CD1c-positive myeloid dendritic cell (primary cell): ENCODE results near the gene CLDN24.

Source experiments
- DNase-seq: peaks from one replicate; pipeline ENCODE4 v3.0.0-alpha.2; 2016; ENCODE audit errors: extremely low spot score

CLDN24 gene

DNA sequence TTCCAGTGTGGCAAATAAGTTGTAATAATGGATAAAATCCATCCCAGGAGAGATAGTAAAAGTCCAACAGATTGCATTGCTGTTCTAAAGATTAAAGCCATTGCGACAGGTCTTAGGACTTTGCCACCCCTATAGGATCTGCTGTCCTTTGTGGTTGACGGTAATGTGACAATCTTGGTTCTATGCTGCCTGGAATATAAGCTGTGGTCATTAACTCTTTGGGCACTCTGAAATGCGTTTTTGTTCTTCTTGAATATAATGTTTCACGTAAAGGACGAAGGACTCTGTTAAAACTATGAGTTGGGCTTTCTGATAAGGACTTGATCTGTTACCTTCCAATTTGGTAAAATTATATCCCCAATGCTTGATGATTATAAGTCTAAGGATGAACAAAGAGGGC lies at the start of gene CLDN24:
CLDN24 (minus strand) TSS at position 101 of the 400 bp plus-strand sequence; CDS start at position 101, 0 bp downstream.
- no peak for DNase-seq

DNA sequence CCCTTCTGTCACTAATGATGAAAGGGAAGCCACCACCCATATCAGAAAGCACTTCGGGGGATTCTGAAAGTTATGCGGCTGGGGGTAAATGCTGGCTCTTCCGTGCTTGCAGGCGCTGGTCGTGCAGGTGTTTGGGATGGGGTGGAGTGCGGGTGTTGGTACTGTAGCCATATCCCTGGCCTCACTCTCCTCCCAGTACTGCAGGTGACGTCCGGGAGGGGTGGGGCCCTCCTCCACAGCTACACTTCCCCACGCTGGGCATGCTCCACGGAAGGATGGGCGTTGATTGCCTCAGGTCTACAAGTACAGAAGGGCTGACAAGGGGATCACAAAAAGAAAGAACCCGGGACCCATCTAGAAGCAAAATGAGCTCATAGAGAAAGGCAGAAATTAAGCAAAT lies 48.6 kb upstream of the CLDN24 start:
- no peak for DNase-seq

DNA sequence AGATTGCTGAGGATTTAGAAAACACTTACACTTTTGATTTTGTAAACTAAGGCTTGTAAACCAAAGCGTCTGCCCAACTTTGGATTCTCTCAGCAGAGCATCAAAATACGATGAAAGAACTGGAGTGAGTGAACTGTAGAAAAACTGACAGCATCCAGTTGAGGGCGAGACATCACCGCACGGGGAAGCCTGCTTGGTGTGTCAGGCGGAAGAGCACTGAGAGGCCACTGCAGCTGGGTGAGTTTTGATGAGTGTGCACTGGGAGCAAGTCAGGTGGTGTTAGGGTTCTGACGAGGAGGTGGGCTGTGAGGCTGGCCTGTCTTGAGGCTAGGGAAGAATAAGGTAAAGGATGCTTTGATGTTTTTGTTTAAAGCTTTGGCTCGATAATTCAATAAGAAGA lies 46.8 kb upstream of the CLDN24 start:
- DNase-seq: no peak

DNA sequence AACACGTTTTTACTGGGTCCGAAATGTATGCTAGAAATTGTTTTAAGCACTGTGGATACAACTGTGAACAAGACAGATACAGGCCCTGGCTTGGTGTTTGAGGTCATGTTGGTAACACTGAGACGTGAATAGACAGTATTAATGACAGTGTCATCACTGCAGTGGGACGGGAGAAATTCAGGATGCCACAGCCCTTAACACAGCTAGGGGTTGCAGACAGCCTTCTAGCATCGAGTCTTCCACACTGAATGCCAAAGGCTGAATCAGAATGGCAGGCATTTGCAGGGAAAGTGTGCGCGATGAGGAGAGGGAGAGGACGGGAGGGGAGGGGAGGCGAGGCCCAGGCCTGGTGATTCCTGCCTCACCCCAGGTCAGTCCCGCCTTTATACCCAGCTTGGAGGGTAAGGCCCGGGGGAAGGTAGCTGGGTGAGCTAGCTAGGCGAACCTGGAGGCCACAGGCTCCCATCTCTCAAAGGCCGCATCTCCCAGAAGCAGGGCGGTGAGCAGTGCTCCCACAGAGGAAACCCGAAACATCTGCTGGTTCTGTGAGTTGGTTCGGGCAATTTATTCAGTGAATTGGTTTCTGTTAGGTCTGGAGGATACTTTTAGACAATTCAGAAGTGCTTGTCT lies 44.1 kb upstream of the CLDN24 start:
- DNase-seq: no peak

DNA sequence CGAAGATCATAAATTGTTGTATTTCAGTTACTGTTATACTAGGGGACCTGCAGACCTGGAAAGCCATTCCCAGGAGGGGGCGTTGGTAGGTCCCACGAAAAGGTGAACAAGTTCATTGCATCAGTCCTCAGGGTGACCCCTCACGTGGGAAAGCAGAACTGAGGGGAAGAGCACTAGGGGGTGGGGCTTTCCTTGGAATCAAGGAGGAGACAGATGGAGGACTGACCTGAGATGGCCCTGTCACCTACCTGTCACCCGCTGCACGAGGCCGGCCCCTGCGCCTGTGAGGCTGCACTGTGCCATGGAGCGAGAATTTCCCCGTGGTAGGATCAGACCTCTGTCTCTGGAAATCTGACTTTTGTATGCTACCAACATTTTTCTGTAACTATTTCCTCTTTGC lies 41.8 kb upstream of the CLDN24 start:
- DNase-seq: no peak

DNA sequence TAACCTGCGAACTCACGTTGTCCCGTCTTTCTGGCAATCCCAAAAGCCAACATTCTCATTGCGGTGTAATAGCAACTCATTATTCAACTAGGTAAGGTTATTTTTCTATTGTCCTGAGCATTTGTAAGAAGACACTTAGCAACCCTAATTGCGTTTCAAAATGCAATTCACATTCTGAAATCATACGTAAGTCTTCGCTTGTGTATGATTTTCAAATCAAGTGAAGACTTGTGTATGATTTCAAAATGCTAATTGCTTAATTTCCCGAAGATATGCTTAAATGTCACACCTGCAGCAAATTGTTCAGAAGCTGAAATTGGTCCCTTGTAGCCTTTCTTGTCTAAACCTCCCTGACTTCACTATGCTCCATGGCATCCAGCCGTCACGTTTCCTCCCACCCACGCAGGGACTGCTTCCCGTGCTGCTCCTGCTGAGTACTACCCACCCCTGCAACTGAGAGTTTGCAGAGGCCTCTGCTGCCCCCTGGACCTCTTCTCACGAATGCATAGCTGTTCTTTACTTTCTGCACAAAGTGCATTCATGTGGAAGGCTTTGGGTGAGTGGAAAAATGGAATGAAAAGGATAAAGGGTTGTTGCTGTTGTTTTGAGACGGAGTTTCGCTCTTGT lies 40.8 kb upstream of the CLDN24 start:
- peak; percentile 48 for DNase-seq

DNA sequence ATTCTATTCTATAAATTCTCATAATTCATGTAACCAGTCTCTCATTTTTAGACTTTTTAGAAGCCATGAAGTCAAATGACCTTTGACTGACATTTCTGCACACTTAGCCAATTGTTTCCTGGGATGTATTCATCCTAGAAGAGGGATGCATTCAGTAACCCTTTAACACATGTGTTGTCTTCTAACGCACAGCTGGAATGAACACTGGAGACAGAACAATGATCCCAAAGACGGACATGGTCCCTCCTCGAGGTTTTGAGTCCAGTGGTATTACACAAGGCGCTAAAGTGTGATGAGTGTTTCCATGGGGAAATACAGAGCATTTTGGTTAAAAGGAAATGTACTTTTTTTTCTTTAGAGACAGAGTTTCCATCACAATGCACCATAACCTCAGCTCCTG lies 39.8 kb upstream of the CLDN24 start:
- DNase-seq: no peak

DNA sequence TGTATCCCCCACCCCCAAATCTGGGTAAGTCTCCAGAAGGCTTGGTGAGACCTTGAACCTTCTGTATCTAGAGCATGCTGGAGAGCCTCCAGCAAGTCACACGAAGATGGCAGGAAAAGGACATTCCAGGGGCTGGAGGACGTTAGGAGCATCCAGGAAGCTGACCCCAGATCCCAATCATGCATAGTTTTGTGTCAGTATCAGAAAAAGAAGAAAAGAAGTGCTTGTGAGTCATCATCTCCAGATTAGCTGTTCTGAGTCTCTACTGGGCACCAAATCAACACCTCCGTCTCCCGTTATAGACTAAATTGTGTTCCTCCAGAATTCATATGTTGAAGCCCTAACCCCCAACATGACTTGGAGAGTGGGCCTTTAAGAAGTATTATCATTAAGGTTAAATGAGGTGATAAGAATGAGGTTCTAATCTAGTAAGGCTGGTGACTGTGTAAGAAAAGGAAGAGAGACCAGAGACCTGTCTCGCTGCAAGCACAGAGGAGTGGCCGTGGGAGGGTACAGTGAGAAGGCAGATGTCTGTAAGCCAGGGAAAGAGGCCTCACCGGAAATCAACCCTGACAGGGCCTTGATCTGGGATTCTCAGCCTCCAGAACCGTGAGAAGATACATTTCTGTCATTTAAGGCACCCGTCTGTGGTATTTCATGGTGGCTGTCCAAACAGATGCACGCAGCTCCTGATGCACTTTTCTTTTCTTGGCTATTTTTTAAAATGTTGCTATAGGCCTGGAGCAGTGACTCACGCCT lies 38.1 kb upstream of the CLDN24 start:
- DNase-seq: no peak

DNA sequence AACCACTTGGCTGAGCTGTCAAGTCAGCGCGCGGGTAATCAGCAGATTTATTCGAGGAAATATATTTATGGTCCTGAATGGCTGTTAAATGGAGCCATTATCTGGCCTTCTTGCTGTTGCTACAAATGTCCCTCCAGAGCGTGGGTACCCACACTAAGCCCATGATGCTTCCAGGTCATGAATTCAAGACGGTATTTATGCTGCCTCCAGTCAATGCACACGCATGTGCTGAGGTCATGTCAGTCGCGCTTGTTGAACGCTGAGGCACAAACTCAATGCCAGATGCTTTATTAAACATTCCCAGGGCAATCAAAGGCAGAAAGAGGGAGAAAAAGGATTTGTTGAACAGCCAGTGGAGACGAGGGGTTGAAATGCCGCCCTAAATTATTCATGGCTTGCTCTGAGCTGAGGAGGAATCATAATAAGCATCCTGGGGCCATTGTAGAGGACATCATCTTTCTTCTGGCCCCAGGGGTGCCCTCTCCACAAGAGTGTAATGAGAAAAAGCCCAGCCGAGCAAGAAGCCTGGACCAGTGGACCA lies 36.1 kb upstream of the CLDN24 start:
- DNase-seq: no peak

DNA sequence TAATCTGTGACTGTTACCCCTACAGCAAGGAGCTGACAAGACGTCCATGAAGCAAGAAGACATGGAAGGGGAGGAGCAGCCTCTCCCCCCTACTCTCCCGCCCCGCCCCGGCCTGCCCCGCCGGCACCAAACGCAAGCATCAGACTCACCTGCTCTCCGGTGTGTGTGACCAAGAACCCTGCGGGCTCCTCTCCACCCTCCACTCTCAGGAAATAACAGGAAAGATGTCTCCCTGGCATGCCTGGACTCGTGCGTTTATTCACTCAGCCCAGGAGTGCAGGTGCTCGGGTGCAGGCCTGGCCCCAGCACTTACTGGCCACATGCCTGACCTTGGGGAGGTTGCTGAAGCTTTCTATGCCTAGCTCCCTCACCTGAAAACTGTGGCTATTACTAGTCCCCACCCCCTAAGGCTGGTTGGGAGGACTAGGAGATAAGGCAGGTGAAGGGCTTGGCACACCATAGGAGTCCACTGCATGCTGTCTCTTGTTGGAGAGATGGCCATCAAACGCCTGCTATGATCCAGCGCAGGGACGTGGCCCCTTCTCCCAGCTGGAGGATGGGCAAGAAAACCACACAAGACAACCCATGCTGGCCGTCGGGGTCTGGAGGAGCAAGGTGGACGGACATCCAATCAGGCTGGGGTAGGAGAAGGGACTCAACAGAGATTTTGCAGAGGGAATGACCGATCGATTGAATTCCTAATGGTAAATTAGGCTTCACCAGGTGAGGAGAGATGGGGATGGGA lies 34.9 kb upstream of the CLDN24 start:
- DNase-seq: no peak

DNA sequence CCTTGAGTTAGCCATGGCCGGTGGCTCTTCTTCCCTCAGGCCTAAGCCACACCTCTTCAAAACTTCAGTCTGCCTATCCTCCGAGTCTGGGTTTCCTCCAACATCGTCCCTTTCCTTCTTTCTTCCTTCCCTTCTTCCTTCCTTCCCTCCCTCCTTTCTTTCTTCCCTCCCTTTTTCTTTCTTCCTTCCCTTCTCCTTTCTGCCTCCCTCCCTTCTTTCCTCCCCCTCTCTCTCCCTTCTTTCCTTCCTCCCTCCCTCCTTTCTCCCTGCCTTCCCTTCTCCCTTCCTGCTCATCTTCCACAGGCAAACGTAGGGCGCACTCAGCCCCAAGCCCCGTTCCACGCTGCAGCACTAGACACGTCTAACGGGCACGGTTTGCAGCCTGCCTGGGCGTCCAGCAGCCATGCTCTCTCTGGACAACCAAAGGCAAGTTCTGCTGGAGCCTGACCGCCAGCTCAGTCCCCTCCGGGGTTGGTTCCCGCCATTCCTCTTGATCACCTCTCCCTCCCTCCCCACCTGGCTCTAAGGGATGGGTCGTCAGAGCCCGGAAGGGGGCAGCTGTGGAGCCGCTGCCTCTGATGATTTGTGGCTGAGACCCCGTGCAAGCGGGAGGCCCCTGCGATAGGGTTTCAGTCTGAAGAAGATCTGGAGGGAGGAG lies 34.1 kb upstream of the CLDN24 start:
- no peak for DNase-seq

DNA sequence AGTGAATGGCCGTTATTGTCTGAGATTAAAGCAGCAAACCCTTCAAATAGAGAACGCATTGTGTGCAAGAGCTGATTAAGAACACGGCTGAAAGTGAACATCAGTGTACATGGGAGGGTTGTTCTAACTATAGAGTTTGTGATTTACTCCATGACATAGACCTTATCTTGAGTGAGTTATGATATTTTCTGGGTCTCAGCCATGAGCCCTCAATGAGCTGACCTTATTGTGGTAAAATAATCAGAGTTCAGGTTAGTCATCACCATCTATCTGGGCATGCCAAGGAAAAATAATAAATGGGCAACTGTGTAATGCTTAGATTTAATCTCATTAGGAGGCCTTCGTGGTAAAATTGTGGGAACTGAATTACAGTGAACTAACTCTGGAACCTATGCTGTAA lies 33.2 kb upstream of the CLDN24 start:
- DNase-seq: no peak

DNA sequence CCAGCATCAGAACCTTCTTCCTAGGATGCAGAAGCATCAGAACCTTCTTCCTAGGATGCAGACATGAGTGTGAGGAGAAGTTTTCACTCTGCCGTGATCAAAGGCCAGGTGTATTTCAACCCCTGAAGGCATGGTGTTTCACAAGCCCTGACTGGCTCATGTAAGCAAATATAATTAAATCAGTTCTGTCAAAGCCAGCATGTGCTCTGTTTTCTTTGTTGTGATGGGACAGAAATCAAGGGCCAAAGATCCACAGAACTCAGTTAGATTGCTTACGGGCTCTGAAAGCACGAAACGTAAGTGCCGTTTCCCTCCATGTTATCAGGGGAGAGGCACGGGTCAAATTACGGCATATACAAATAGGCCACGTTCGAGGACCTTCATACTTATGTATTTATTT lies 32.0 kb upstream of the CLDN24 start:
- no peak for DNase-seq

DNA sequence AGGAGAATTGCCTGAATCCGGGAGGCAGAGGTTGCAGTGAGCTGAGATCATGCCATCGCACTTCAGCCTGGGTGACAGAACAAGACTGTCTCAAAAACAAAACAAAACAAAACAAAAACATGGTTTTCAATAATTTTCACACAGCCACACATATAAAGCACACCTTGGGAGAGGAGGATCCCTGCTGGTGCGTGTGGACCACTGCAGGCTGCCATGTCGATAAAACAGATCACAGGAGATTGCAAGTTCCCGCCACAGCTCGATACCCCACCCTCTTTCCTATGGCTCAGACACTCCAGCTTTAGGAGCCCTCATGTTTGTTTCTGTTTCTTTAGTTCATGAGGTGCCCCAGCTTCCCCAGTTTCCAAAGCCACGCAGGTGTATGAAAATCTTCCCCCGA lies 31.3 kb upstream of the CLDN24 start:
- DNase-seq: no peak

DNA sequence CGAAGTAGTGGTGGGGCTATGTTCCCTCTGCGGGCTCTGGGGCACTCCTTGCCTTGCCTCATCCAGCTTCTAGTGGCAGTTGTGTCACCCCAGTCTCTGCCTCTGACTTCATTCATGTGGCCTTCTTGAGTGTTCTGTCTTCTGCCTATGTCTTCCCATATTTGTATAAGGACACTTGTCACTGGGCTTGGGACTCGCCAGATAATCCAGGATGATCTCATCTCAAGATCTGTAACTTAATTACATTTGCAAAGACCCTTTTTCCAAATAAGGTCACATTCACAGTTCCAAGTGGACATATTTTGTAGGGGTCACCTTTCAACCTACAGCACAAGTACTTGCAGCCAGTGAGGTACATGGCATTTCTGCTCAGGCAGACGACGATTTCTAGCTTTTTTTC lies 30.3 kb upstream of the CLDN24 start:
- DNase-seq: no peak

DNA sequence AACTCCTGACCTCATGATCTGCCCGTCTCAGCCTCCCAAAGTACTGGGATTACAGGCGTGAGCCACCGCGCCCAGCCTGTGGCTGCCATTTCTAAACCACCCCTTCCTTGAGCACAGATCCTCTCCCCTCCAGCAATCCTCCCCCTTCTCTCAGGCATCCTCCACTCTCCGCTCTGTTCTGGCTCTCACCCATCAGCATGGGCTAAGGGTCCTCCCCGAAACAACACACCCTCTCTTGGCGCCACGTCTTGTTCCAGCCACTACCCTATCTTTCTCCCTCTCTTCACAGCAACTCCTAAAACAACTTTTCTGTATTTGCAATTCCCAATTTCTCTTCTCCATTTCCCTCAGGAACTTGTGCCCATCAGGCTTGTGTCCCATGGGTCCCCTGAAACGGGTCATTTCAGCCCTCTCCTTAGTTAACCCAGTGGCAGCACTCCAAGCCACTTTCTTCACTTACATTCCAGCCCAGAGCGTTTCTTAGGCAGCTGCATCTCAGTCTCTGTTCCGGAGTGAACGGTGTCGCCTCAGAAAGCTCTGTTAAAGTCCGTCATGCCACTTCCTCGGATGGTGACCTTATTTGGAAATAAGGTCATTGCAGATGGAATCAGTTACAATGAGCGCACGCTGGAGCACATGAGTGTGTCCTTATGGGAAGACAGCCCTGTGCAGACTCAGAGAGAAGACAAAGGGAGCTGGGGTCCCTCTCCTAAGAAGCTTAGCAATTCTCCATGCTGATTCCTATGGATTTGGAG lies 28.3 kb upstream of the CLDN24 start:
- DNase-seq: no peak

DNA sequence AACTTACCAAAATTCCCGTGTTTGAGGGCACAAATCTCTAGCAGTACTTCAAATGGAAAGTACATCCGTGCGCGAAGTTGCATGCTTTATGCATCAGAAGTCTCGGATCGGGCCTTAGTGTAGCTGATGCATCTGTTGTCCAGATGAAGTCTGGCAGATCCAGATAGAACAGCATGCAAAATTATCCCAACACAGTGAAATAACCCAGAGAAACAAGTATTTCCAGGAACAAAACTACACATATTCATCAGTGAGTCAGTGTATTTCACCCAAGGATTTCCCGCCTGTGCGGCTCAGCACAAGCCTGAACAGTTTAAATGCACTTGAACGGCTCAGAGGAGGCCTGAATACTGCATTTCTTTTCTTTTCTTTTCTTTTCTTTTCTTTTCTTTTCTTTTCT lies 27.4 kb upstream of the CLDN24 start:
- no peak for DNase-seq

DNA sequence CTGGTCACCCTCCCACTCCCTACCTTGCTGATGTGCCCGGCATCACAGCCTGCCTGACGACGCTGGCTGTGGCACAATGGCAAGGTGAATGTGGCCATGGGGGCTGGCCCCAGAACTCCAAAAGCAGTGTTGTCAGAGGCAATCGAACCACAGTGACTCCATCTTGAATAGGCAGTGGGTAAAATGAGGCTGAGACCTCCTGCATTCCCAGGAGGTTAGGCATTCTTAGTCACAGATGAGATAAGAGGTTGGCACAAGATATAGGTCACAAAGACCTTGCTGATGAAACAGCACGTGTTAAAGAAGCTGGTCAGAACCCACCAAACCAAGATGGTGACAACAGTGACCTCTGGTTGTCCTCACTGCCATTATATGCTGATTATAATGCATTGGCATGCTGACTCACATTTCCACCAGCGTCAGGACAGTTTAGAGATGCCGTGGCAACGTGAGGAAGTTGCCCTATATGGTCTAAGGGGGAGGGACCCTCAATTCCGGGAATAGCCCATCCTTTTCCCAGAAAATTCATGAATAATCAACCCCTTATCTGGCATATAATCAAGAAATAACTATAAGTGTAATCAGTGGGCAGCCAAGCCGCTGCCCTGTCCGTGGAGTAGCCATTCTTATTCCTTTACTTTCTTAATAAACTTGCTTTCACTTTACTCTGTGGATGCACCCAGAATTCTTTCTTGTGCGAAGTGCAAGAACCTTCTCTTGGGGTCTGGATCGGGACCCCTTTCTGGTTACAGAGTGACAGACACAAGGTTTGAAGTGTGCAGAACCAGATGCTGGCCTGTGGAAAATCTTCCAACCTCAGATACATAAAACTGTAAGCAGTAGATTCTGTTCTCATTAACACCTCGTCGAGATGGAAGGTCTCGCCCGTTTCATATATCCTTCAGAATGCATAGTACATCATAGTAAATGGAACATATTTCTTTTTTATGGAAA lies 26.8 kb upstream of the CLDN24 start:
- peak; percentile 90 for DNase-seq

DNA sequence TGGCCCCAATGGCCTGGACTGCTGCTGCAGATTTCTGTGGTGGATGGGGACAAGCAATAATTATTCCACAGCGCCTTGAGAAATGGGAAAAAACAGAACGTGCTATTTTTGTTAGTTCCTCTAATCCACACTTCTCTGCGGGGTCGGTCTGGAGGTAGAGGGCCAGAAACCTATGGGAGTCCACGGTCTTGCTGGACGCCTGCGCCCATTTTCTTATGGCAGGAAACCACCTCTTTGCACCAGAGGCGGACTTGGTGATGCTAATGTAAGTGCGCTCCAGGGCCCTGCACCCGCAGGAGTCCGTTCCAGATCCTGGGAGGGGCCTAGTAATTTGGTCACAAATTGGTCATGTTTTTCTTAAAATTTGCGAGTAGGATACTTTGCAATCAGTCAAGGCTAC lies 25.9 kb upstream of the CLDN24 start:
- DNase-seq: peak; percentile 19

DNA sequence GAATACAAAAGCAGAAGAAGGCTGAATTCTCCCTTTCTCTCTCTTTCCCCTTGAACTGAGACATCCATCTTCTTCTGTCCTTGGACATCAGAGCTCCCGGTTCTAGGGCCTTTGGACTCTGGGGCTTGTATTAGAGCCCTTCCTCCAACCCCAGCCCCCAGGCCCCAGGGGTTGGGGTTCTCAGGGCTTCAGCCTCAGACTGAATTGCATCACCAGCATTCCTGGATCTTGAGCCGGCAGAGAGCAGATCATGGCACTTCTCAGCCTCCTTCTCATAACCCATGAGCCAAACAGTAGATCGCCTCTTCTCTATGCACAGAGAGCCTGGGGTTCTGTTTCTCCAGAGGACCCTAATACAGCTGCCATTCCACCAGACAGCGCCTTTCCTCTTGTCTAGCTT lies 25.3 kb upstream of the CLDN24 start:
- no peak for DNase-seq
